A549 (cell line): ENCODE results near the gene TSGA10IP. TPM values are rescaled to one million over a fixed set of nuclear protein-coding genes. Genes with fewer than 3 reads are reported as not detected.
A peak's percentile ranks its signal among the peaks of the same experiment; 100 is the strongest.

ENCODE experiments used
- ATAC-seq, 2 experiments: fragments of 200-7000 bp in 1 of 2; fragments of >200 bp in 1 of 2; cut with Nextera tagmentation in 1 of 2; cut with Tn5 transposase in 1 of 2; 3 replicates each; pipeline versions ENCODE4 v1.8.0 to v1.9.1; 2018 to 2020; ENCODE audit warnings: mild to moderate bottlenecking in 1 of 2, moderate library complexity in 1 of 2
- CTCF ChIA-PET: fragments of 300-600 bp; sonication (Branson Sonifier 250); formaldehyde crosslinking; extraction: SDS; loops from one replicate; lab custom pipeline; 2021; ENCODE audit warnings: antibody characterized with exemption, inconsistent platforms; lab: Yijun Ruan, JAX
- POLR2A ChIA-PET: fragments of 350-600 bp; formaldehyde crosslinking; extraction: SDS; loops from one replicate; lab custom pipeline; 2021; ENCODE audit warnings: antibody characterized with exemption, inconsistent platforms; lab: Yijun Ruan, JAX
- DNase-seq, 2 experiments: peaks; one replicate each; pipeline versions ENCODE4 v3.0.0 to v3.0.0-alpha.2; 2011 to 2016; ENCODE audit warnings: low read depth in 1 of 2, low spot score in 1 of 2
- FAIRE-seq: peaks from 2 replicates; lab custom pipeline; 2011; peaks lifted over from hg19 to GRCh38; lab: Jason Lieb, UNC
- H3K27ac ChIP-seq, 2 experiments: fragments of >200 bp; sonication (Bioruptor Twin); formaldehyde crosslinking; 3 replicates each; pipeline ENCODE4 v1.5.1; 2016 to 2017
- H3K4me1 ChIP-seq: fragments of >200 bp; sonication (Bioruptor Twin); formaldehyde crosslinking; 3 replicates; pipeline ENCODE4 v1.6.1; 2016
- H3K4me2 ChIP-seq: fragments of >200 bp; sonication (Bioruptor Twin); formaldehyde crosslinking; 3 replicates; pipeline ENCODE4 v1.6.1; 2016
- H3K4me3 ChIP-seq: fragments of >200 bp; sonication (Bioruptor Twin); formaldehyde crosslinking; 3 replicates; pipeline ENCODE4 v1.5.1; 2016
- H3K9me3 ChIP-seq: fragments of >200 bp; sonication (Bioruptor Twin); formaldehyde crosslinking; 3 replicates; pipeline ENCODE4 v1.6.1; 2016
- ATOH8 ChIP-seq: fragments of 250-450 bp; sonication (Bioruptor Pico); IDR thresholded peaks from 2 replicates; pipeline ENCODE4 v1.5.0; 2020; ENCODE audit warnings: low read depth, mild to moderate bottlenecking, moderate library complexity
- CHD2 ChIP-seq: fragments of 150-350 bp; IDR thresholded peaks from 2 replicates; pipeline ENCODE4 v1.6.1; 2014; ENCODE audit warnings: low read length; ENCODE audit not compliant: partially characterized antibody
- EHF ChIP-seq: fragments of 250-450 bp; sonication (Bioruptor Pico); IDR thresholded peaks from 2 replicates; pipeline ENCODE4 v1.5.0; 2020; ENCODE audit warnings: mild to moderate bottlenecking
- EP300 ChIP-seq, 2 experiments: fragments of >200 bp; sonication (Bioruptor Twin); formaldehyde crosslinking; IDR thresholded peaks; 2 replicates in 1 of 2; 3 replicates in 1 of 2; pipeline ENCODE4 v1.6.1; 2016 to 2017
- FOSB ChIP-seq: fragments of 250-450 bp; sonication (Bioruptor Pico); IDR thresholded peaks from 2 replicates; pipeline ENCODE4 v1.5.0; 2020; ENCODE audit warnings: mild to moderate bottlenecking, moderate library complexity
- FOSL2 ChIP-seq, 2 experiments: fragments of 450-650 bp in 1 of 2; fragments of >200 bp in 1 of 2; sonication (Bioruptor Twin) in 1 of 2; formaldehyde crosslinking; IDR thresholded peaks; 2 replicates each; pipeline versions ENCODE4 v1.5.0 to v1.6.1; 2016 to 2020; ENCODE audit warnings: mild to moderate bottlenecking in 1 of 2, moderate library complexity in 1 of 2
- FOXS1 ChIP-seq: fragments of 250-450 bp; sonication (Bioruptor Pico); IDR thresholded peaks from 2 replicates; pipeline ENCODE4 v1.5.0; 2020; ENCODE audit warnings: mild to moderate bottlenecking, moderate library complexity
- GATA3 ChIP-seq: IDR thresholded peaks from 2 replicates; pipeline ENCODE4 v1.6.1; 2012; ENCODE audit warnings: borderline replicate concordance
- HEYL ChIP-seq: fragments of 250-450 bp; sonication (Bioruptor Pico); IDR thresholded peaks from 2 replicates; pipeline ENCODE4 v1.8.0; 2021; ENCODE audit warnings: mild to moderate bottlenecking, moderate library complexity
- HOXA7 ChIP-seq: fragments of 250-450 bp; sonication (Bioruptor Pico); IDR thresholded peaks from 2 replicates; pipeline ENCODE4 v1.5.0; 2020; ENCODE audit warnings: mild to moderate bottlenecking, moderate library complexity
- HOXB5 ChIP-seq: fragments of 250-450 bp; sonication (Bioruptor Pico); IDR thresholded peaks from 2 replicates; pipeline ENCODE4 v1.5.0; 2020; ENCODE audit warnings: mild to moderate bottlenecking, moderate library complexity
- JUN ChIP-seq, 2 experiments: fragments of >200 bp; sonication (Bioruptor Twin); formaldehyde crosslinking; IDR thresholded peaks; 2 replicates in 1 of 2; 3 replicates in 1 of 2; pipeline ENCODE4 v1.6.1; 2016 to 2017
- JUNB ChIP-seq: fragments of >200 bp; sonication (Bioruptor Twin); formaldehyde crosslinking; IDR thresholded peaks from 2 replicates; pipeline ENCODE4 v1.6.1; 2016
- MAX ChIP-seq: IDR thresholded peaks from 2 replicates; pipeline ENCODE4 v1.6.1; 2012
- MAZ ChIP-seq: fragments of 150-350 bp; IDR thresholded peaks from 2 replicates; pipeline ENCODE4 v1.6.1; 2014; ENCODE audit warnings: antibody characterized with exemption, low read depth, low read length, borderline replicate concordance
- MYC ChIP-seq: IDR thresholded peaks from 2 replicates; pipeline ENCODE4 v1.6.1; 2012; ENCODE audit warnings: mild to moderate bottlenecking, inconsistent platforms, low read length, improper control_type of control experiment, borderline replicate concordance
- NFE2L2 ChIP-seq: fragments of 150-350 bp; conservative IDR thresholded peaks from 2 replicates; pipeline ENCODE4 v1.6.1; 2014; ENCODE audit warnings: low read length
- NR3C1 ChIP-seq: fragments of >200 bp; sonication (Bioruptor Twin); formaldehyde crosslinking; IDR thresholded peaks from 3 replicates; pipeline ENCODE4 v1.6.1; 2017
- PBX3 ChIP-seq: IDR thresholded peaks from 2 replicates; pipeline ENCODE4 v1.6.1; 2012
- PHF8 ChIP-seq: fragments of 200-600 bp; sonication (generic); IDR thresholded peaks from 2 replicates; pipeline ENCODE4 v1.6.1; 2016; ENCODE audit warnings: low read depth, mild to moderate bottlenecking, antibody characterized with exemption, moderate library complexity, borderline replicate concordance
- RFX5 ChIP-seq: fragments of 450-650 bp; IDR thresholded peaks from 2 replicates; pipeline ENCODE4 v1.7.1; 2014; ENCODE audit warnings: antibody characterized with exemption, mild to moderate bottlenecking, moderate library complexity
- WGBS: methylation state at CpG from one replicate; pipeline ENCODE4 v1.1.6; 2017; ENCODE audit errors: missing lambda C conversion rate; 5-methylcytosine and 5-hydroxymethylcytosine counted together
- polyA plus RNA-seq, 4 experiments: library from polyadenylated mRNA; depleted of rRNA in 3 of 4; stranded (reverse); fragments of >200 nt; fragmentation: RNase III in 1 of 4; extraction: RNeasy Plus Mini Kit Qiagen cat#74134 plus additional on column Dnase treatment in 1 of 4; gene quantifications; 2 replicates in 3 of 4; 3 replicates in 1 of 4; pipeline ENCODE4 v1.2.3, GENCODE V29; 2011 to 2017

TSGA10IP gene
- polyA plus RNA-seq, 2 of the 4 experiments (the other 2 are of a cell fraction) = not detected

DNA sequence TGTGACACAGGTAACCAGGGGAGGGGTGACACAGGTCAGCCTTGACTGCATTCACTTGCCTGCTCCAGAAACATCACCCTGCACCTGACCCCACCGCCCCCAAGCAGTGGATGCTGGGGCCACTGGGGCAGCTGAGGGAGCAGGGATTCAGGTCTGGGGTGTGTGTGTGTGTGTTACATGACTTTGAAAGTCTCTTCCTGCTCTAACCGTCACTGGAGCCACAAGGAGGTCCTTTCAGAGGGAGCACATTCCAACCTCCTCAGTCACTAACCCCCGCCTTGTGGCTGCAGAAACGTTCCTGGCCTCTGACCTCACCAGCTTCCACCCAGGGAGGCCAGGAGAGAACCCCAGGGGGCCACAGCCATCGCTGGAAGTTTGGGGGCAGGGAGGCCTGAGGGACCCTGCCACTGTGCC lies 42.2 kb upstream of the TSGA10IP start:
- WGBS = 4% methylated on average over 5 of the region's 5 CpGs
- ATAC-seq = peak; percentile 47 to 57
- TF ChIP-seq GATA3 (peak; percentile 75; the same call in 1 of the 2 replicates), RFX5 (no peak), FOSL2 (IDR thresholded peaks at IDR 0.05) (no peak), FOSL2 (CRISPR knock-in tag; IDR thresholded peaks at IDR 0.05) (peak; percentile 83), MYC (no peak), ATOH8 (CRISPR knock-in tag) (peak; percentile 57; the same call in 1 of the 2 replicates), NR3C1 (no peak), MAX (peak; percentile 37), EP300 (IDR thresholded peaks at IDR 0.05) (peak in 1 of 2 experiments; percentile 60; a peak in 1 of 5 replicates), FOSB (CRISPR knock-in tag) (peak; percentile 5; the same call in 1 of the 2 replicates), FOXS1 (peak; percentile 41; the same call in 1 of the 2 replicates), HOXB5 (CRISPR knock-in tag) (no peak), PBX3 (0 out of 2 replicates have a peak, but pooled peaks have one; percentile 34), JUN (IDR thresholded peaks at IDR 0.05) (peak; percentile 36 to 50; a peak in 2 of 5 replicates), HOXA7 (no peak), JUNB (peak; percentile 45; the same call in 1 of the 2 replicates), EHF (CRISPR knock-in tag) (0 out of 2 replicates have a peak, but pooled peaks have one; percentile 11)
- Histone ChIP-seq H3K4me3 (no peak overlapping the region), H3K27ac (peak overlapping the region; percentile 69 to 87), H3K9me3 (no peaks in the 10 kb centered on the region), H3K4me1 (peaks cover 39% of the 10 kb centered on the region), H3K4me2 (peak overlapping the region; percentile 68)
- DNase-seq = peak; percentile 85 to 90
- no peak for FAIRE-seq
- ChIA-PET POLR2A (interaction anchor here (0.6 to 5.7 kb wide), 4 partner anchors 12 to 15 kb away, joined by 3 to 43 read pairs (median 22); partner anchors contain the start of genes CCDC85B and FIBP), CTCF (interaction anchor here (0.6 to 31.6 kb wide), 3 partner anchors 7 to 1090 kb away, joined by 4 to 618 read pairs (median 618); partner anchors contain the start of genes C11orf68, CCDC85B, DRAP1 and FIBP)

DNA sequence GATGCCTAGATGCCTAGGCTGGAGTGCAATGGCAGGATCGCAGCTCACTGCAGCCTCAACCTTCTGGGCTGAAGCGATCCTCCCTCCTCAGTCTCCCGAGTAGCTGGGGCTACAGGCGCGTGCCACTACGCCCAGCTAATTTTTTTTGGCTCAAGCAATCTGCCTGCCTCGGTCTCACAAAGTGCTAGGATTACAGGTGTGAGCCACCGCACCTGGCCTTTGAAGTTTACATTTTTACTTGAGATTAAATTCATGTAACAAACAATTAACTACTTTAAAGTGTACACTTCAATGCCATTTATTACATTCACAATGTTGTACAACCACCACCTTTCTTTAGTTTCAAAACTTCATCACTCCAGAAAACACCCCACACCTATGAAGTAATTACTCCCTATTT lies 41.6 kb upstream of the TSGA10IP start:
- Histone ChIP-seq H3K4me2 (peak overlapping the region; percentile 68), H3K9me3 (no peaks in the 10 kb centered on the region), H3K4me1 (peaks cover 34% of the 10 kb centered on the region), H3K27ac (peak overlapping the region; percentile 69 to 87), H3K4me3 (no peak overlapping the region)
- FAIRE-seq (no peak), ATAC-seq (no peak), DNase-seq (no peak)
- WGBS = 76% methylated on average over 8 of the region's 8 CpGs
- POLR2A ChIA-PET = interaction anchor here (1.4 to 5.7 kb wide), 2 partner anchors 12 to 15 kb away, joined by 7 to 43 read pairs; partner anchors contain the start of gene FIBP
- TF ChIP-seq PHF8 (no peak), MAZ (no peak), HEYL (no peak)
- CTCF ChIA-PET = interaction anchor here (0.8 to 31.6 kb wide), 3 partner anchors 7 to 379 kb away, joined by 3 to 618 read pairs (median 618); partner anchors contain the start of genes C11orf68, CCDC85B, DRAP1 and FIBP

GRCh38 chr11:65906602-65907001 lies 38.7 kb upstream of the TSGA10IP start:
- no peak for TF ChIP-seq CHD2
- no peak for TF ChIP-seq NFE2L2
- Histone ChIP-seq H3K4me2 (no peak overlapping the region), H3K4me1 (peaks cover 39% of the 10 kb centered on the region), H3K9me3 (no peaks in the 10 kb centered on the region), H3K4me3 (no peak overlapping the region), H3K27ac (no peak overlapping the region)
- ATAC-seq = no peak
- 80% methylated on average over 5 of the region's 5 CpGs for WGBS
- no peak for FAIRE-seq
- no peak for DNase-seq
- POLR2A ChIA-PET = interaction anchor here (0.6 kb wide), 1 partner anchor 577 kb away, joined by 3 read pairs; no protein-coding TSS in a partner anchor
- CTCF ChIA-PET = interaction anchor here (0.7 to 31.6 kb wide), 5 partner anchors 9 to 116 kb away, joined by 3 to 618 read pairs (median 3); partner anchors contain the start of genes CCDC85B, FIBP and FOSL1
